IMR-90 (cell line): Measurements from ENCODE around the gene PCDHA1. TPM values are rescaled to one million over a fixed set of nuclear protein-coding genes. Genes with fewer than 3 reads are reported as not detected.

Experiments used
- ATAC-seq: fragments of 200-7000 bp; cut with Tn5 transposase; 2 replicates; pipeline ENCODE4 v1.9.1; 2020; ENCODE audit warnings: low read depth, mild to moderate bottlenecking, moderate library complexity
- BruUV-seq: library from RNA; stranded (reverse); fragments of 400-500 nt; replicated peaks from 2 replicates; lab custom pipeline; 2021; lab: Mats Ljungman, UMichigan
- CTCF ChIA-PET: fragments of 300-600 bp; formaldehyde crosslinking; extraction: SDS; loops from one replicate; lab custom pipeline; 2021; ENCODE audit warnings: antibody characterized with exemption; lab: Yijun Ruan, JAX
- POLR2A ChIA-PET: fragments of 300-600 bp; sonication (Branson Sonifier 250); formaldehyde crosslinking; loops from one replicate; lab custom pipeline; 2022; ENCODE audit warnings: antibody characterized with exemption; ENCODE audit not compliant: unreplicated experiment; lab: Charles Lee
- DNase-seq: peaks from one replicate; pipeline ENCODE4 v3.0.0; 2013
- H2AFZ ChIP-seq: replicated peaks from 2 replicates; pipeline ENCODE3; 2013; ENCODE audit warnings: low read length, mild to moderate bottlenecking; ENCODE audit not compliant: poor library complexity
- H2AK5ac ChIP-seq: 2 replicates; pipeline ENCODE4 v1.6.1; 2013; ENCODE audit warnings: low read depth, low read length, inconsistent platforms
- H2AK9ac ChIP-seq: replicated peaks from 2 replicates; pipeline ENCODE3; 2013; ENCODE audit warnings: mild to moderate bottlenecking, low read depth, low read length, moderate library complexity; ENCODE audit not compliant: poor library complexity
- H2BK120ac ChIP-seq: 2 replicates; pipeline ENCODE4 v1.6.1; 2013; ENCODE audit warnings: low read depth, low read length, inconsistent platforms
- H2BK15ac ChIP-seq: 3 replicates; pipeline ENCODE4 v1.6.1; 2013; ENCODE audit warnings: low read depth, low read length, inconsistent platforms
- H2BK20ac ChIP-seq: 2 replicates; pipeline ENCODE4 v1.6.1; 2013; ENCODE audit warnings: low read depth, mild to moderate bottlenecking, inconsistent platforms, low read length, moderate library complexity
- H2BK5ac ChIP-seq: 2 replicates; pipeline ENCODE4 v1.6.1; 2013; ENCODE audit warnings: mild to moderate bottlenecking, low read depth, low read length, inconsistent platforms; ENCODE audit not compliant: poor library complexity, severe bottlenecking
- H3K14ac ChIP-seq: replicated peaks from 2 replicates; pipeline ENCODE4 v1.6.1; 2013; ENCODE audit warnings: low read depth, low read length, inconsistent platforms
- H3K18ac ChIP-seq: 2 replicates; pipeline ENCODE4 v1.6.1; 2013; ENCODE audit warnings: low read depth, low read length, control low read depth
- H3K23ac ChIP-seq: 2 replicates; pipeline ENCODE4 v1.6.1; 2013; ENCODE audit warnings: low read depth, low read length, inconsistent platforms
- H3K27ac ChIP-seq: 2 replicates; pipeline ENCODE4 v1.5.1; 2013; ENCODE audit warnings: mild to moderate bottlenecking, control low read depth, low read length; ENCODE audit not compliant: insufficient read depth
- H3K27me3 ChIP-seq: 2 replicates; pipeline ENCODE4 v1.6.1; 2013; ENCODE audit warnings: low read length; ENCODE audit not compliant: control insufficient read depth, insufficient read depth
- H3K36me3 ChIP-seq: 2 replicates; pipeline ENCODE4 v1.6.1; 2013; ENCODE audit warnings: low read length, mixed read lengths; ENCODE audit not compliant: control insufficient read depth, insufficient read depth
- H3K4ac ChIP-seq: 2 replicates; pipeline ENCODE4 v1.6.1; 2013; ENCODE audit warnings: low read depth, low read length, inconsistent platforms
- H3K4me1 ChIP-seq: 2 replicates; pipeline ENCODE4 v1.6.1; 2013; ENCODE audit warnings: low read length, mixed read lengths; ENCODE audit not compliant: control insufficient read depth, insufficient read depth
- H3K4me2 ChIP-seq: 2 replicates; pipeline ENCODE4 v1.6.1; 2013; ENCODE audit warnings: low read depth, mild to moderate bottlenecking, control low read depth, low read length, moderate library complexity
- H3K4me3 ChIP-seq: 2 replicates; pipeline ENCODE4 v1.5.1; 2013; ENCODE audit warnings: low read depth, mild to moderate bottlenecking, control low read depth, low read length, moderate library complexity; ENCODE audit not compliant: insufficient read depth
- H3K56ac ChIP-seq: 2 replicates; pipeline ENCODE4 v1.6.1; 2013; ENCODE audit warnings: low read length, inconsistent platforms; ENCODE audit not compliant: insufficient read depth; ENCODE audit errors: extremely low read depth
- H3K79me1 ChIP-seq, 2 experiments: 2 replicates each; pipeline ENCODE4 v1.6.1; 2013; ENCODE audit warnings: low read length in 2 of 2, inconsistent platforms in 1 of 2, low read depth in 1 of 2
- H3K9ac ChIP-seq: 2 replicates; pipeline ENCODE4 v1.6.1; 2013; ENCODE audit warnings: low read depth, low read length, control low read depth
- H3K9me1 ChIP-seq: 2 replicates; pipeline ENCODE4 v1.6.1; 2013; ENCODE audit warnings: low read length, inconsistent platforms; ENCODE audit not compliant: insufficient read depth
- H3K9me3 ChIP-seq: 2 replicates; pipeline ENCODE4 v1.6.1; 2013; ENCODE audit warnings: low read length; ENCODE audit not compliant: control insufficient read depth, insufficient read depth
- H4K20me1 ChIP-seq: 2 replicates; pipeline ENCODE4 v1.6.1; 2013; ENCODE audit warnings: low read length, inconsistent platforms; ENCODE audit not compliant: insufficient read depth
- H4K5ac ChIP-seq: 2 replicates; pipeline ENCODE4 v1.6.1; 2013; ENCODE audit warnings: mild to moderate bottlenecking, low read depth, low read length, control low read depth
- H4K8ac ChIP-seq, 2 experiments: 2 replicates each; pipeline ENCODE4 v1.6.1; 2013; ENCODE audit warnings: low read depth in 2 of 2, low read length in 2 of 2, control low read depth in 1 of 2, inconsistent platforms in 1 of 2
- H4K91ac ChIP-seq: 2 replicates; pipeline ENCODE4 v1.6.1; 2013; ENCODE audit warnings: low read depth, low read length, inconsistent platforms; ENCODE audit not compliant: insufficient read depth
- BHLHE40 ChIP-seq: fragments of 150-350 bp; IDR thresholded peaks from 2 replicates; pipeline ENCODE4 v1.6.1; 2016; ENCODE audit warnings: mild to moderate bottlenecking, low read depth, low read length
- CEBPB ChIP-seq: IDR thresholded peaks from 2 replicates; pipeline ENCODE4 v1.6.1; 2012; ENCODE audit warnings: low read depth, low read length, improper control_type of control experiment
- CHD1 ChIP-seq: IDR thresholded peaks from 2 replicates; pipeline ENCODE4 v1.6.1; 2012; ENCODE audit warnings: low read depth, low read length, improper control_type of control experiment
- CTCF ChIP-seq: conservative IDR thresholded peaks from 2 replicates; pipeline ENCODE4 v1.5.1; 2012; ENCODE audit warnings: mild to moderate bottlenecking, low read depth, low read length, improper control_type of control experiment
- ELK1 ChIP-seq: fragments of 150-350 bp; IDR thresholded peaks from 2 replicates; pipeline ENCODE4 v1.6.1; 2016; ENCODE audit warnings: low read depth, mild to moderate bottlenecking, low read length, moderate library complexity, borderline replicate concordance
- FOS ChIP-seq: fragments of 150-350 bp; IDR thresholded peaks from 2 replicates; pipeline ENCODE4 v1.6.1; 2016; ENCODE audit warnings: low read depth, low read length
- MAFK ChIP-seq: IDR thresholded peaks from 2 replicates; pipeline ENCODE4 v1.6.1; 2012; ENCODE audit warnings: low read depth, low read length, improper control_type of control experiment
- MAZ ChIP-seq: IDR thresholded peaks from 2 replicates; pipeline ENCODE4 v1.6.1; 2012; ENCODE audit warnings: low read depth, mild to moderate bottlenecking, low read length, improper control_type of control experiment, moderate library complexity, borderline replicate concordance
- MXI1 ChIP-seq: IDR thresholded peaks from 2 replicates; pipeline ENCODE4 v1.6.1; 2012; ENCODE audit warnings: low read depth, mild to moderate bottlenecking, low read length, moderate library complexity, borderline replicate concordance
- NFE2L2 ChIP-seq: fragments of 150-350 bp; IDR thresholded peaks from 2 replicates; pipeline ENCODE4 v1.6.1; 2016; ENCODE audit warnings: low read depth, mild to moderate bottlenecking, low read length
- POLR2A ChIP-seq: IDR thresholded peaks from 2 replicates; pipeline ENCODE4 v1.6.1; 2012; ENCODE audit warnings: mild to moderate bottlenecking, low read depth, low read length
- RAD21 ChIP-seq: IDR thresholded peaks from 2 replicates; pipeline ENCODE4 v1.6.1; 2012; ENCODE audit warnings: low read length, improper control_type of control experiment
- RCOR1 ChIP-seq: IDR thresholded peaks from 2 replicates; pipeline ENCODE4 v1.6.1; 2012; ENCODE audit warnings: mild to moderate bottlenecking, low read length, improper control_type of control experiment; ENCODE audit not compliant: insufficient replicate concordance
- RFX5 ChIP-seq: IDR thresholded peaks from 2 replicates; pipeline ENCODE4 v1.8.0; 2012; ENCODE audit warnings: low read depth, mild to moderate bottlenecking, low read length, moderate library complexity
- SMC3 ChIP-seq: fragments of 150-350 bp; IDR thresholded peaks from 2 replicates; pipeline ENCODE4 v1.6.1; 2016; ENCODE audit warnings: low read depth, mild to moderate bottlenecking, antibody characterized with exemption, low read length, moderate library complexity
- USF2 ChIP-seq: fragments of 150-350 bp; IDR thresholded peaks from 2 replicates; pipeline ENCODE4 v1.6.1; 2017; ENCODE audit warnings: mild to moderate bottlenecking, antibody characterized with exemption, low read length, low read depth
- WGBS, 2 experiments: methylation state at CpG; one replicate each; pipeline versions ENCODE4 v1.1.5 to v1.1.7; 2013; ENCODE audit warnings: missing lambda C conversion rate in 2 of 2; ENCODE audit not compliant: insufficient read length in 1 of 2; ENCODE audit errors: extremely low coverage in 2 of 2; 5-methylcytosine and 5-hydroxymethylcytosine counted together
- dilution Hi-C: fragments of 300-500 bp; cut with HindIII; formaldehyde crosslinking; loops from one replicate; pipeline ENCODE4 v1.14.3; 2018; ENCODE audit warnings: low sequenced_read_pairs; ENCODE audit not compliant: unreplicated experiment
- in situ Hi-C: fragments of 300-500 bp; cut with MboI; formaldehyde crosslinking; loops from 3 replicates; pipeline ENCODE4 v1.14.3; 2019; ENCODE audit warnings: low sequenced_read_pairs, inconsistent platforms, mixed read lengths
- intact Hi-C: fragments of 100-400 bp; cut with micrococcal nuclease; formaldehyde crosslinking; loops from 2 replicates; pipeline ENCODE4 v1.10.0; 2022
- polyA plus RNA-seq, 3 experiments: library from polyadenylated mRNA; depleted of rRNA; stranded (reverse); fragments of >200 nt; gene quantifications; 2 replicates each; pipeline ENCODE4 v1.2.3, GENCODE V29; 2012; ENCODE audit warnings: low replicate concordance in 1 of 3
- total RNA-seq: library from RNA; depleted of rRNA; stranded (reverse); fragments of >200 nt; gene quantifications from 2 replicates; pipeline ENCODE4 v1.2.3, GENCODE V29; 2012

Gene PCDHA1
- total and polyA plus RNA-seq, 2 of the 4 experiments (the other 2 are of a cell fraction) = under 0.01 to 0.05 TPM

- Histone ChIP-seq H2BK20ac (no peak overlapping the region), H3K27me3 (no peaks in the 10 kb centered on the region), H2BK5ac (no peak overlapping the region), H4K5ac (no peak overlapping the region), H3K27ac (no peak overlapping the region), H3K23ac (no peak overlapping the region), H3K4me1 (no peaks in the 10 kb centered on the region), H3K9me3 (peaks cover 5% of the 10 kb centered on the region; the same call in 1 of the 2 replicates), H2BK15ac (no peak overlapping the region), H2BK120ac (no peak overlapping the region), H3K56ac (no peak overlapping the region), H3K4ac (no peak overlapping the region), H3K4me3 (no peak overlapping the region), H2AK9ac (no peak overlapping the region), H4K20me1 (no peaks in the 10 kb centered on the region), H2AK5ac (no peak overlapping the region), H2AFZ (no peak overlapping the region), H3K4me2 (no peak overlapping the region), H4K91ac (no peak overlapping the region), H3K9ac (no peak overlapping the region), H4K8ac (no peak overlapping the region), H3K18ac (no peak overlapping the region), H3K36me3 (no peaks in the 10 kb centered on the region), H3K14ac (no peak overlapping the region), H3K79me1 (no peaks in the 10 kb centered on the region), H3K9me1 (no peaks in the 10 kb centered on the region)
- no TSS peak for BruUV-seq
- ChIA-PET POLR2A (no interaction called here), CTCF (no interaction called here)
- no CpG with 5 or more reads among the region's 1 CpG for WGBS, 2 experiments
- DNase-seq = no peak
- in situ Hi-C loops = no loop called here
- TF ChIP-seq RCOR1 = no peak
- no peak for TF ChIP-seq RAD21
- no peak for TF ChIP-seq NFE2L2
- TF ChIP-seq ELK1 = no peak
- TF ChIP-seq MAZ = no peak
- no peak for TF ChIP-seq USF2
- TF ChIP-seq MAFK = no peak
- TF ChIP-seq POLR2A = no peak
- TF ChIP-seq RFX5 = no peak
- TF ChIP-seq BHLHE40 = no peak
- TF ChIP-seq SMC3 = no peak
- TF ChIP-seq FOS = no peak
- TF ChIP-seq CHD1 = no peak
- TF ChIP-seq MXI1 = no peak
- no peak for TF ChIP-seq CTCF
- TF ChIP-seq CEBPB = no peak
- dilution Hi-C loops = no loop called here
- no peak for ATAC-seq
- intact Hi-C loops = no loop called here
Observed at GRCh38 chr5:141032626-141033025, 246.7 kb downstream of the PCDHA1 start.
